ENCODE results near the gene GPBAR1. TPM values are rescaled to one million over a fixed set of nuclear protein-coding genes. Genes with fewer than 3 reads are reported as not detected.
"Not testable (repeated sequence)": the region's sequence is repeated elsewhere in the genome, so short reads cannot be mapped to it uniquely, and the experiment has no call there.

Gene GPBAR1
- total RNA-seq, 1 experiment from 2014 or later, result 0.37 TPM

GRCh38 chr2:218267259-218267658 is 6.4 kb downstream of the GPBAR1 start:
- DNase-seq (ENCODE audit: low spot score), result no peak

GRCh38 chr2:218269900-218270720 is 9.3 kb downstream of the GPBAR1 start, which contains the start of the genes AAMP and PNKD:
Gene AAMP (minus strand): TSS chr2:218270137. CDS start chr2:218270086, 51 bp downstream.
Gene PNKD (plus strand): TSS chr2:218270519. CDS start chr2:218270536, 17 bp downstream.
- DNase-seq (ENCODE audit: low spot score), result peak; percentile 97

GRCh38 chr2:218270721-218271486 is 10.1 kb downstream of the GPBAR1 start:
- DNase-seq (ENCODE audit: low spot score), result no peak

- DNase-seq (ENCODE audit: low spot score), result no peak
Measured at GRCh38 chr2:218271487-218271797, 10.6 kb downstream of the GPBAR1 start.

- DNase-seq (ENCODE audit: low spot score), result no peak
Measured at GRCh38 chr2:218271865-218272530, 11.2 kb downstream of the GPBAR1 start.

GRCh38 chr2:218272531-218273212 is 11.9 kb downstream of the GPBAR1 start:
- DNase-seq (ENCODE audit: low spot score), result peak; percentile 87

- not testable (repeated sequence) for DNase-seq (ENCODE audit: low spot score)
Measured at GRCh38 chr2:218273214-218273907, 12.5 kb downstream of the GPBAR1 start.

- DNase-seq (ENCODE audit: low spot score), result no peak
Measured at GRCh38 chr2:218273908-218274249, 13.1 kb downstream of the GPBAR1 start.

- no peak for DNase-seq (ENCODE audit: low spot score)
Measured at GRCh38 chr2:218274586-218274985, 13.8 kb downstream of the GPBAR1 start.

GRCh38 chr2:218275371-218276072 is 14.7 kb downstream of the GPBAR1 start:
- no peak for DNase-seq (ENCODE audit: low spot score)

- no peak for DNase-seq (ENCODE audit: low spot score)
Measured at GRCh38 chr2:218276986-218277755, 16.4 kb downstream of the GPBAR1 start.

GRCh38 chr2:218277921-218278320 is 17.1 kb downstream of the GPBAR1 start:
- DNase-seq (ENCODE audit: low spot score), result no peak

GRCh38 chr2:218278531-218279360 is 17.9 kb downstream of the GPBAR1 start:
- DNase-seq (ENCODE audit: low spot score), result no peak

- DNase-seq (ENCODE audit: low spot score), result no peak
Measured at GRCh38 chr2:218280260-218280870, 19.6 kb downstream of the GPBAR1 start.

- no peak for DNase-seq (ENCODE audit: low spot score)
Measured at GRCh38 chr2:218281449-218281848, 20.6 kb downstream of the GPBAR1 start.

GRCh38 chr2:218282173-218282991 is 21.6 kb downstream of the GPBAR1 start:
- DNase-seq (ENCODE audit: low spot score), result no peak

- no peak for DNase-seq (ENCODE audit: low spot score)
Measured at GRCh38 chr2:218284106-218284811, 23.4 kb downstream of the GPBAR1 start.

Data from H4 (cell line).